T-helper 2 cell treated with Interferon-gamma antibody and Interleukin-4, amounts not matched to agents 100 ng/mL and 5 ng/mL, for 36 hours (primary cell): ENCODE data around the gene RNF152. TPM values are rescaled to one million over a fixed set of nuclear protein-coding genes. Genes with fewer than 3 reads are reported as not detected.

Experiments used
- intact Hi-C: fragments of 100-400 bp; cut with micrococcal nuclease; formaldehyde crosslinking; loops from one replicate; pipeline ENCODE4 v1.15.1; 2023
- total RNA-seq: library from RNA; stranded (reverse); gene quantifications from 2 replicates; pipeline ENCODE4 v1.2.3, GENCODE V29; 2022

RNF152 gene
- 0.05 and 0.11 TPM in 2 replicates for total RNA-seq

GRCh38 chr18:61892683-61893308 lies at the start of gene RNF152:
Gene RNF152, minus strand, starts transcription at chr18:61893007. Its CDS starts 76,544 bp downstream, at chr18:61816463.
- intact Hi-C loops = loop anchor here (5.0 kb wide), 1 partner anchor 255 kb away; no protein-coding TSS in a partner anchor

DNA sequence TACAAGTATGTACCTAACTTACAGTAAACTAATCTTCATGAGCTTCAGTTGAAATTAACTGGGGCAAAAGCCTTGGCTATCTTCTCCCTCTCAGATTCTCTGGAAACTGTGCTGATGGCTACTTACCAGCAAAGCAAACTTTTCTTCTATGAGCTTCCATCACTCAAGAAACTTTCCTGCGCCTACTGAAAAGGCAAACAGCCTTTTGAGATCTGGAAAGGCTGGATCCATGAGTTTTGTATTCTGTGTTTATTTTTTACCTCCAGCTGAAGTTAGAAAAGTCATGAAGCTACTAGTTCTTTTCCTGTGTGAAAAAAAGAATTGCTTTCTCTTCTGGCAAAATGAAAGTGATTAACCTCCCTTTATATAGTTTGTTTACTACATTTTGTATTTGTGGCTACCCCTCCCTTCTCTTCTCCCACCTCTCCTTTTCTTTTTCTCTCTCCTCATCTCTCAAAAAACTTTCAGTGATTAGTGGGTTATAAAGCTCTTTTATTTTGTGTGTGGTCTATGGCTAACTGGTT lies 49.2 kb upstream of the RNF152 start:
- intact Hi-C loops = no loop called here

DNA sequence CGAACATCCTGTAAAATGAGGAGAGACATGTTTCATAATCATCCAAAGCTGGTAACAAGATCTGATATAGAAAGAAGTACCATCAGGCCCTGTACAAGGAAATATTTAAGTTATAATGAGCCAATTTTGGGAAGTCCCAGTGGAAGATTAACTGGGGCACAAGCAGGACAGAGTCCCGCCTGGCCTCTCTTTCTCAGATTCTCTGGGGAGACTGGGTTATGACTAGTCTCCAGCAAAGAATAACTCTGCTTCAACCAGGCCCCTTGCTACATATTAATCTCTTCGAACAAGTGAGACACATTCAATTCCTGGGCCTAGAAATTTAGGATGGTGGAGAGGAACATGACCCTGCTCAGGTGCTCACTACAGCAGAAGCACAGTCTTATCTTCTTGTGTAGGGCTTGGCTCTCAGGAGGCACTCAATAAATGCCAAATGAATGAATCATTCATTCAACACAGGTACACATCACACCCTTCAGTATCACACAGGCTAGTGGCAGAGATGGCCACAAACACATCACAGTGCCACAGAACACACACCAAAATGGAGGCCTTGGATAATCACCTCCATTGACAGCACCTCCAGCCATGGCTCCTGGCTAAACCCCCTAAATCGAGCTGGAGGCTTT lies 46.4 kb upstream of the RNF152 start:
- intact Hi-C loops = no loop called here

DNA sequence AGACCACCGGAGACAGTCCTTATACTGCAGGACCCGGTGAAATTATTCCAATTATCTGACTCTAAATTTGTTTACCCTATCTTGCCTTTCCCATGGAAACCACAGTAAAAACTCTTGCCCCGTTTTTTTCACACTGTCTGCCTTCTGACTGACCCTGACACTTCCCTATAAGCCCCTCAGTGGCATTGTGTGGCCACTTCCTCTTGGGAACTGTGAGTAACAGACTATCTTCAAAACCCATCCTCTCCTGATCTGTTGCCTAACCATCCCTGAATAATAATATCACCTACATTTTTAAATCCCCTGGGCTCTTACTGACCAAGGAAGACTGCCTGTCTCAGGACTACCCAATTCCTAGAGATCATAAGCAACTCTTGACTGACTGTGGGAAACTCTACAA lies 42.6 kb upstream of the RNF152 start:
- intact Hi-C loops = no loop called here

DNA sequence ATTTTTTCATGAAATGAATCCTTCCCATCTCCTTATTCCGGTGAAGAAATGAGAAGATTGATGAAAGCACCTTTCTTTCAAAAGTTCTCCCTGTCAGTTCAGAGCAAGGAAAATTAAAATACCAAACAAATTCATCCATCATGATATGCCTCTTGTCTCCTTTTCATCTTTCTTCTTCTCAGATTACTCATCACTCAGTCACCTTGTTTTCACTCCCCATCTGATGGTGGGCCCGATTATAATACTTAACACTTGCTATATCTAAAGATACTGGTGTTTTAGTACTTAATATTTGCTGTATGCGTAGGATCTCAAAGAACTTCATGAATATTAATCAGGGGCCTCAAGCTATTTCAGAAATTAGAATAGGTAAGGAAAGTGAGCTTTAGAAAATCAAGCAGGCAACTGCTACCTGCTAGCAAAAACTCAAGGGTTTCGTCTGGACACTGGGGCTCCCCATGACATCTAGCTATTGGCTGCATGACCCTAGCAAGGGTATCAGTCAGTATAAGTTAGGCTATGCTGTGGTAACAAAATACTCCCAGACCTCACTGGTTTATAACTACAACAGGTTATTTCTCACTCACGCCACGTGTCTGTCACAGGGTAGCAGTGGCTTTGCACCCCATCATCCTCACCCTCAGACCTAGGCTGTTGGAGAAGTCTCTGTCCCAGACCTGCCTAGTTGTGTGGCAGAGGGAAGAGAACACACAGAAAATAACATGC lies 39.0 kb upstream of the RNF152 start:
- intact Hi-C loops = no loop called here

- intact Hi-C loops = no loop called here
Observed at GRCh38 chr18:61929881-61930640, 37.3 kb upstream of the RNF152 start.

- intact Hi-C loops = loop anchor here (2.0 kb wide), 1 partner anchor 50 kb away; no protein-coding TSS in a partner anchor
Observed at GRCh38 chr18:61926532-61926931, 33.7 kb upstream of the RNF152 start.

GRCh38 chr18:61924550-61924949 lies 31.7 kb upstream of the RNF152 start:
- intact Hi-C loops = no loop called here

DNA sequence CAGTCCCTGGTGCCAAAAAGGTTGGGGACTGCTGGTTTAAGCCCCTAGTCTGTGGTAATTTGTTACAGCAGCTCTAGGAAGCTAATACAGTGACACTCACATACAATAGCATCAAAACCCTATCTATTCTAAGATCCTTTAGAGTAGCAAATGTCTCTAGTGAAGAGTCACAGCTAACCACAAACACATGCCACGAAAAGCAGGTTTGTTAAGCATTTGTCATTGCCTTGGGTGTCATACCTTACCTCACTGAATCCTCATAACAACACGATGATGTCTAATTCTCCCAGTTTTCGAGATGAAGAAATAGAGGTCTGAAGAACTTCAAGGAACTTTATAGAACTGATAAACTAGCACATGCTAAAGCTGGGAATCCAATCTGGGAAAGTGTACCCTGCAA lies 29.6 kb upstream of the RNF152 start:
- intact Hi-C loops = no loop called here

DNA sequence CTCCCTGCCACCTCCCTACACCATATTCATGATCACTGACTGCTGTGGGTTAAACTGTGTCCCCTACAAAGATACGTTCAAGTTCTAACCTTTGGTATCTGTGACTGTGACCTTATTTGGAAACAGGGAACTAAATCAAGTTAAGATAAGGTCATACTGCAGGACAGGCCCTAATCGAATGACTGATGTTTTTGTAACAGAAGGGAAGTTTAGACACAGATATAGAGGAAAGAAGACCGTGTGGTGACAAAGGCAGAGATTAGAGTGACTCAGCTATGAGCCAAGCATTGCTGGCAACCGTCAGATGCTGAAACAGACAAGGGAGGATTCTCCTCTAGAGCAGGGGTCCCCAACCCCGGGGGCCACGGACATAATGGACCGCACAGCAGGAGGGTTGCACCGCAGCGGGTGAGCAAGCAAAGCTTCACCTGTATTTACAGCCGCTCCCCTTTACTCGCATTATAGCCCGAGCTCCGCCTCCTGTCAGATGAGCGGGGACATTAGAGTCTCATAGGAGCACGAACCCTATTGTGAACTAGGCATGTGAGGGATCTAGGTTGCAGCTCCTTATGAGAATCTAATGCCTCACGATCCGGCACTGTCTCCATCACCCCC lies 28.9 kb upstream of the RNF152 start:
- intact Hi-C loops = no loop called here

DNA sequence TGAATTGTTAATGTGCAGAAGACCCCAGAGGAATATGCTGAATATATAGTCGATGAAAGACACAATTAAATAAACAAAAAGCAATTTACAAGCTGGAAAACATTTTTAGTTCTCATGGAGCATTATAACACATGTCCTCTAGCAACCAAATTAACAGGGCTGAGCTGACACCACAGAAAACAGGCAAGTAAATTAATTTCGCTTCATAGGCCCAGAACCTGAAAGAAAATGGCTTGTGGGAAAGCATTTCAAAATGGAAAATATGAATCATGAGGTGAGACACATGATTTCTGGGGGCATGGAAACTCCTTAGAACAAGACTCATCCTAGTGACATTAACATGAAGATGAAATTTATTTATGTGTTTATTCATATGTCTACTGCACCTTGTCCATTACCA lies 25.0 kb upstream of the RNF152 start:
- intact Hi-C loops = no loop called here

GRCh38 chr18:61912476-61912875 lies 19.7 kb upstream of the RNF152 start:
- intact Hi-C loops = no loop called here

GRCh38 chr18:61910101-61910500 lies 17.3 kb upstream of the RNF152 start:
- intact Hi-C loops = no loop called here

GRCh38 chr18:61908661-61909060 lies 15.9 kb upstream of the RNF152 start:
- intact Hi-C loops = no loop called here

DNA sequence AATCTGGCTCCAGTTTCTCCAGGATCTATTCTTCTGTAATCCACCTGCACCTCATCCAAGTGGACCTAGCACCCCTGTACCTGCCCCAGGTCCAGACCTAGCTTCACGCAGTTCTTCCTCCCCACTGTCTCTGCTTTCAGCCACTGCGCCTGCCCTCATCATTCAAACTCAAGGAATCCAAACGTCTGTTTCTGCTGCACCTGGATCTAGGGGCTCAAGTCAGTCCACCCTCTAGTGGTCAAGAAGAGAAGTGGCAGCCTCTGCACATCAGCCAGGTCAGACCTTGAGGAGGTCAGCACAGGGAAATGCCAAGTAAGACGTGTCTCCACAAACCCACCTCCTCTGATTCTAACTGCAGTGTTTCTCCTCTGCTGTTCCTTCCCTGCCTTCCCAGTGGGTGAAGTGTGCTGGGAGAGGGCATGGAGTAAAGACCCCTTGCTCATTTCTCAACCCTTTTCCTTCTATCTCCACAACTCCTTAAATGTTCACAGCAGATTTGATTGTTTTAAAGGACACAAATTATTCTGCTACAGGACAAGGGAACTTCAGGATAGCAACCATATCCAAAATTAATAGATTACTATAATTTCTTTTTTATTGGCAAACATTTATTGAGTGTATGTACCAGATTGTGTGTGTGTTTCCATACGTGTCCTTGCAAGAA lies 8.6 kb upstream of the RNF152 start:
- intact Hi-C loops = loop anchor here (1.0 kb wide), 1 partner anchor 230 kb away; no protein-coding TSS in a partner anchor

DNA sequence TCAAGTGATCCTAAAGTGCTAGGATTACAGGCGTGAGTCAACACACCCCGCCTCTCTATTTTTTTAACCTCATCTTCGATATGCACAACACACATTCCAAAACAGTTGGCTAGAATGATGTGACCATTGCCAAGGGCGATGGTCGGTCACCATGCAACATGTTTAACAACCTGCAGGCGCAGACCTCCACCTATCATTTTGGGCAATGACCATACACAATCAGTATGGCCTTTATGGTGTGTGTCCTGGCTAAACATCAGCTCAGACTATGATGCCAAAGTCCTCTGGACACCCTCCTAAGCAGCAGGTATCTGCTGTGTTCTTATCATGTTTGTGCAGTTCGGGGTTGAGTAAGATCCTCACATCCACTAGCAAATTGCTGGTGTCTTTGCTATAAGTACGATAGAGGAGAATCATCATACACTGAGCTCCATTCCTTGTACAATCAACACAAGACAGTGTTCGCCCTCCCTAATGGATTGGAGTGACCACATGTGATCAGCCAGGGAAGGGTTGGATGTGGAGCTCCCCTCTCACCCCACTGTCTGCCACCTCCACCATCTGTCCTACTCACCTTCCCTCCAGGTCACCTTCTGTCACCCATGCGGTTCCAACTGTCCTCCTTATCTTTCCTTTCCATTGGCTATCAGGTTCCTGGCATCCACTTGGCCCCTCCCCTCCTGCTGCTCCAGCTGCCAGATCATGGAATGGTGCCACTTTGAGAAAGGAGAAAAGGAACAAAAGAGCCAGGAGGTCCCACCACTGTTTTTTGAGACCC lies 7.9 kb upstream of the RNF152 start:
- intact Hi-C loops = loop anchor here (1.0 kb wide), 1 partner anchor 231 kb away; no protein-coding TSS in a partner anchor

DNA sequence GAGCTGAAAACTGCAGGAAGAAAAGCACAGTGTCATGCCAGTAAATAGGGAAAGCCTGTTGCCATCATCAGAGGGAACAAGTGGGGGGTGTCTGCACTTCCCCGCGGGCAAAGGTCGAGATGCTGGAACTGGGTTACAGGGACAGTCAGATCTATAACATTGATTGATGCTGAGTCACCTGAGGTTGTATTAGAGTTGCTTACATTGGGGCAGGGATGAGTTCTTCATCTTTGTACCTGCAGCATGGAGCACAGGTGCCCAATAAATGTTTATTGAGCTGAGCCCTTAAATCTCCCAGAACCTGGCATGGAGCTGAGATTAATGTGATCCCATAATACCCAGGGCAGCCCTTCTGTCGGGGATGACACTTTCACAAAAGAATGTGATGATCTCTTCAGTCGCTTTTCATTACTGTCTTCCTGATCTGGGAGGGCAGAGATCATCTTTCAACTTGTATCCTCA lies 5.9 kb upstream of the RNF152 start:
- intact Hi-C loops = no loop called here

DNA sequence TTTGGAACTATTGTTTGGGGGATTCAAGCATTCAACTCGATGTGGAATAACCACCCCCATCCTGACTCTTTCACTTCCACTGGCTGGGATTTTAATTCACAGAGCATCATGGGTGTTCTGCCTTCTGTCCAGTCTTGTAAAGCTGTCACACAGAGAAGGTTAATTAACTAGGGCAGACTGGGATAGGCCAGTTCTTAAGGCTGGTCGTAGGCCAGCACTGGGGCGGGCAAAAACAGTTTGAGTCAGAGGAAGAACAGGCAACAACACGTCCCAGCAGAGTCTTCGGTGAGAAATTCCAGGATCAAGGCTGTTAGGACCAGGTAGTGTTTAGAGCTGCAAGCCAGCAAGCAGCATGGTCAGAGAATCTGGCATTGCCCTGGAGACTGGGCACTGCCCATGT lies 4.0 kb upstream of the RNF152 start:
- intact Hi-C loops = no loop called here

- intact Hi-C loops = no loop called here
Observed at GRCh38 chr18:61896118-61896517, 3.3 kb upstream of the RNF152 start.
